ENCODE data around the gene COX20.

COX20 gene

DNA sequence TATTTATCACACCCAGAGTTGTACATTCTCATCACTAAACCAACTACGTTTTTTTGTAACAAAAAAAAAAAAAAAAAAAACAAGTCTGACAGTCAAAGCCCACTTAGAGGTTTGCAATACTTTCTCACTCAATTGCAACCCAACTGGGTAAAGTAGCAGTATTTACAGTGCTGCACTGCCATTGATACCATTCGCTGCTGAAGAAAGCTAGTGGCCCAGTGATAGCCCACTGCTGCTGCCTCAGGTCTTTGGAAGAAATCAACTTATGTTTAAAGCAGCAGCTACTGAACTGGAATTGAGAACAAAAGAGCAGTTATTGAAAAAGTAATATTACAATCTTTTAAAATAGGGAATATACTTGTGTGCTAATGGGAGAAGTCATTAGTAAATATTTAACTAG, 26.2 kb downstream of the COX20 start:
- DNase-seq, result no peak
- 16% methylated on average over 2 of the region's 2 CpGs for WGBS
- peak overlapping the region; percentile 96 for H3K9ac ChIP-seq (ENCODE audit: low read length)
- no peaks in the 10 kb centered on the region for H3K27me3 ChIP-seq (ENCODE audit: control insufficient read depth in 1 of 2, insufficient read depth in 1 of 2, low read length in 2 of 2)
- H3K18ac ChIP-seq (ENCODE audit: low read depth in 1 of 2, low read length in 2 of 2), result no peak overlapping the region
- H4K91ac ChIP-seq (ENCODE audit: low read length), result no peak overlapping the region
- no peaks in the 10 kb centered on the region for H3K9me3 ChIP-seq (ENCODE audit: control insufficient read depth, low read length)
- no peak overlapping the region for H3K23ac ChIP-seq (ENCODE audit: low read length in 2 of 2)
- H3K27ac ChIP-seq (ENCODE audit: low read length, poor library complexity, severe bottlenecking), result peak overlapping the region; percentile 11
- H2BK15ac ChIP-seq (ENCODE audit: low read depth, poor library complexity, severe bottlenecking), result no peak overlapping the region
- H2BK5ac ChIP-seq (ENCODE audit: low read depth, low read length, poor library complexity, severe bottlenecking), result no peak overlapping the region
- peak overlapping the region; percentile 18 to 91 for H3K4me3 ChIP-seq (ENCODE audit: insufficient read depth in 1 of 2, low read depth in 1 of 2, low read length in 2 of 2)
- H3K79me1 ChIP-seq (replicated peaks; ENCODE audit: low read length, poor library complexity, severe bottlenecking), result peaks cover 3% of the 10 kb centered on the region
- peak overlapping the region; percentile 69 for H3K4me2 ChIP-seq (ENCODE audit: low read length, poor library complexity, severe bottlenecking)
- H2AFZ ChIP-seq (ENCODE audit: low read depth, low read length), result no peak overlapping the region
- H2BK120ac ChIP-seq (ENCODE audit: low read depth, low read length), result no peak overlapping the region
- H3K14ac ChIP-seq (ENCODE audit: low read length in 2 of 2), result no peak overlapping the region
- H2BK12ac ChIP-seq (ENCODE audit: low read length in 2 of 2), result no peak overlapping the region
- no peak overlapping the region for H3K4ac ChIP-seq (ENCODE audit: low read depth in 1 of 2, low read length in 2 of 2)
- H3K36me3 ChIP-seq (ENCODE audit: control insufficient read depth in 1 of 2, insufficient read depth in 2 of 2, low read depth in 1 of 2, low read length in 2 of 2), result peaks cover 15 to 58% of the 10 kb centered on the region in 2 experiments
- H2AK5ac ChIP-seq (ENCODE audit: low read length, severe bottlenecking), result no peak overlapping the region
- H4K8ac ChIP-seq (ENCODE audit: low read length), result no peak overlapping the region
- peaks cover 6% of the 10 kb centered on the region for H3K4me1 ChIP-seq (ENCODE audit: control insufficient read depth, insufficient read depth, low read depth, low read length)

DNA sequence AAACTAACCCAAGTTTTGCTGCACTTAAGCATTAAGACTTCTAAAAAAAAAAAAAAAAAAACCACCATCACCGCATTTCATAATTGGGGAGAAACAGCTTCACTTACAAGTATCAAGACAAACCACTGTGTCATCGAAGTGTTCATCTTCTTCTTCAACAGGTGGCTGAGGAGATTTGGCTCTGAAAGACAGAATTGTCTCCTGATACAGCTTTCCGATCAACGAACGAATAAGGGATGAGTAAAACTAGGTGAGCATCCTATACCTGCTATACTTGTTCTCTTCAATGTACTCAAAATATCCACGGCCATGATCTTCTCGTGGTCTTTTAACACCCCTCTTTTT, 26.9 kb downstream of the COX20 start:
- H3K4me3 ChIP-seq (ENCODE audit: insufficient read depth in 1 of 2, low read depth in 1 of 2, low read length in 2 of 2), result peak overlapping the region; percentile 54 to 91
- H4K8ac ChIP-seq (ENCODE audit: low read length), result no peak overlapping the region
- H3K18ac ChIP-seq (ENCODE audit: low read depth in 1 of 2, low read length in 2 of 2), result peak overlapping the region in 1 of 2 experiments; percentile 24
- H3K4me2 ChIP-seq (ENCODE audit: low read length, poor library complexity, severe bottlenecking), result peak overlapping the region; percentile 75
- no peak overlapping the region for H2BK5ac ChIP-seq (ENCODE audit: low read depth, low read length, poor library complexity, severe bottlenecking)
- no peak overlapping the region for H2BK120ac ChIP-seq (ENCODE audit: low read depth, low read length)
- no peak overlapping the region for H4K91ac ChIP-seq (ENCODE audit: low read length)
- peak overlapping the region; percentile 96 for H3K9ac ChIP-seq (ENCODE audit: low read length)
- peaks cover under 1% of the 10 kb centered on the region for H3K79me1 ChIP-seq (replicated peaks; ENCODE audit: low read length, poor library complexity, severe bottlenecking)
- WGBS, result 0% methylated on average over 7 of the region's 7 CpGs
- no peaks in the 10 kb centered on the region for H3K27me3 ChIP-seq (ENCODE audit: control insufficient read depth in 1 of 2, insufficient read depth in 1 of 2, low read length in 2 of 2)
- H2AFZ ChIP-seq (ENCODE audit: low read depth, low read length), result no peak overlapping the region
- peaks cover 6% of the 10 kb centered on the region for H3K4me1 ChIP-seq (ENCODE audit: control insufficient read depth, insufficient read depth, low read depth, low read length)
- H3K14ac ChIP-seq (ENCODE audit: low read length in 2 of 2), result no peak overlapping the region
- no peak overlapping the region for H2AK5ac ChIP-seq (ENCODE audit: low read length, severe bottlenecking)
- peak overlapping the region; percentile 86 for H3K27ac ChIP-seq (ENCODE audit: low read length, poor library complexity, severe bottlenecking)
- no peak overlapping the region for H2BK15ac ChIP-seq (ENCODE audit: low read depth, poor library complexity, severe bottlenecking)
- H2BK12ac ChIP-seq (ENCODE audit: low read length in 2 of 2), result no peak overlapping the region
- H3K36me3 ChIP-seq (ENCODE audit: control insufficient read depth in 1 of 2, insufficient read depth in 2 of 2, low read depth in 1 of 2, low read length in 2 of 2), result peaks cover 11 to 51% of the 10 kb centered on the region in 2 experiments
- H3K4ac ChIP-seq (ENCODE audit: low read depth in 1 of 2, low read length in 2 of 2), result no peak overlapping the region
- no peaks in the 10 kb centered on the region for H3K9me3 ChIP-seq (ENCODE audit: control insufficient read depth, low read length)
- peak; percentile 57 for DNase-seq
- no peak overlapping the region for H3K23ac ChIP-seq (ENCODE audit: low read length in 2 of 2)

DNA sequence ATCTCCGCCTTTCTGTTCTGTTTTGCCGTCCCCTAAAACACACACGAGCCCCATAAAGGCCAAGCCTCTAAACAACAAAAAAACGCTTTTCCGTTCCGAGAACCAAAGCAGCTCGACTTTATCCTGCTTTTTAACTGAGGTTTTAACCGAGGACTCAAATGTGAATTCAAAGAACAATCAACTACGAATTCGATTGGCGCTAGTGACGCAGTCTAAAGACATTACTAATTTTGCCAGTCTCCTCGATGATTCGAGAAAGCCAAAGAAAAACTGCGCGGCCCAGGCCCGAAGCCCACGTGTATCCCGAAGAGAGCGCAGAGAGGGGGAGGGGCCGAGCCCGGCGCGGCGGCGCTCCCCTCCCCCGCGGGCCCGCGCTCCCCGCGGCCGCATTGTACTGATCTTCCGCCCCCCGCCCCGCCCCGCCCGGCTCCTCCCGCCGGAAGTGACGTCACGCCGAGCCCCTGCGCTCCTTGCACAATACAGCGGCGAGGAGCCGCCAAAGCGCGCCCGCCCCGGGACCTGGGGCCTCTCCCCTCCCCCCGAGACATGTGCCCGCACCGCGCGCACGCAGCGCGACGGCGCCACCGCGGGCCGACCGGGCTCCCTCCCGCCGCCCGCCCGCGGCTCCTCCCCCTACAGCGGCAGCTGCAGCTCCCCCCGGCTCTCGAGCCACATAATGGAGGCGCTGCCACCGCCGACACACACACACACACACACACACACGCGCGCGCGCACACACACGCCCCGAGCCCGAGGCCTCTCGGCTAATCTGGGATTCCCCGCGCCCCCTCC, 27.4 kb downstream of the COX20 start:
- Histone ChIP-seq H2AFZ (ENCODE audit: low read depth, low read length) (no peak overlapping the region), H3K9ac (ENCODE audit: low read length) (peak overlapping the region; percentile 100), H2BK120ac (ENCODE audit: low read depth, low read length) (peak overlapping the region; percentile 69), H2BK12ac (ENCODE audit: low read length in 2 of 2) (no peak overlapping the region), H2BK15ac (ENCODE audit: low read depth, poor library complexity, severe bottlenecking) (no peak overlapping the region), H3K79me1 (replicated peaks; ENCODE audit: low read length, poor library complexity, severe bottlenecking) (no peaks in the 10 kb centered on the region), H4K8ac (ENCODE audit: low read length) (no peak overlapping the region), H3K27me3 (ENCODE audit: control insufficient read depth in 1 of 2, insufficient read depth in 1 of 2, low read length in 2 of 2) (no peaks in the 10 kb centered on the region), H3K4me1 (ENCODE audit: control insufficient read depth, insufficient read depth, low read depth, low read length) (peaks cover 6% of the 10 kb centered on the region), H3K23ac (ENCODE audit: low read length in 2 of 2) (no peak overlapping the region), H4K91ac (ENCODE audit: low read length) (peak overlapping the region; percentile 15), H3K4me2 (ENCODE audit: low read length, poor library complexity, severe bottlenecking) (peak overlapping the region; percentile 75), H2AK5ac (ENCODE audit: low read length, severe bottlenecking) (no peak overlapping the region), H3K14ac (ENCODE audit: low read length in 2 of 2) (no peak overlapping the region), H3K4ac (ENCODE audit: low read depth in 1 of 2, low read length in 2 of 2) (peak overlapping the region in 1 of 2 experiments; percentile 100), H3K4me3 (ENCODE audit: insufficient read depth in 1 of 2, low read depth in 1 of 2, low read length in 2 of 2) (peak overlapping the region; percentile 98 to 99), H2BK5ac (ENCODE audit: low read depth, low read length, poor library complexity, severe bottlenecking) (peak overlapping the region; percentile 98), H3K27ac (ENCODE audit: low read length, poor library complexity, severe bottlenecking) (peak overlapping the region; percentile 86), H3K9me3 (ENCODE audit: control insufficient read depth, low read length) (no peaks in the 10 kb centered on the region), H3K36me3 (ENCODE audit: control insufficient read depth in 1 of 2, insufficient read depth in 2 of 2, low read depth in 1 of 2, low read length in 2 of 2) (peaks cover 11 to 45% of the 10 kb centered on the region in 2 experiments), H3K18ac (ENCODE audit: low read depth in 1 of 2, low read length in 2 of 2) (peak overlapping the region; percentile 100)
- WGBS, result under 1% methylated on average over 21 of the region's 87 CpGs
- DNase-seq, result peak; percentile 92

DNA sequence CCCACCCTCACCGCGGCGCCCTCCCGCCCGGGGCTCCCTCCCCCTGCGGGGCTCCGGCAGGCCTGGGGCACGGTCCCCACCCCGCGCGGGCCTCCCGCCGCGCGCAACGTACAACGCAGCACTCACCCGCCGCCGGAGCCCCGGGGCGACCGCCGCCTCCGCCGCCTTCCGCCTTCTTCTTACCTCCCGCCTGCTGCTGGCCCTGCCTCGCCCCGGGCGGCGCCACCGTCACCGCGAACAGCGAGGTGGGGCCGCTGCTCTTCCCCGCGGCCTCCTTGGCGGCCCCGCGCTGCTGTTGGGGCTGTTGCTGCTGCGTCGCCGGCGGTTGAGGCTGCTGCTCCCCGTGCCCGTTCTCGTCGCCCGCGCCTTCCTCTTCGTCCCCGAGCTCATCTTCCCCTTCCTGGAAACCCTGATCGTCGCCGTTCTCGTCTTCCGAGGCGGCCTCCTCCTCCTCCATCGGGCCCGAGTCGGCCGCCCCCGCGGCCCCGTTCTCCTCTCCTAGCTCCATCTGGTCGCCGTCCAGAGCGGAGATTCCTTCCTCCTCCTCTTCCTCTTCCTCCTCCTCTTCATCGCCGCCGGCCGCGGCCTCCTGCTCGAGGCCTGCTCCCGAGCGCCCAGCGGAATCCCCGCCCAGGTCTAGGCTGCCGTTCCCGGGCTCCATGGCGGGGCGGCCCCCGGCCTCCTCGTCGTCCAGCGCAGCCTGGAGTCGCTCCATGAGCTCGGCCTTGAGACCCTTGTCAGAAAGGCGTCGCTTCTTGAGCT, 28.2 kb downstream of the COX20 start:
- Histone ChIP-seq H3K14ac (ENCODE audit: low read length in 2 of 2) (peak overlapping the region; percentile 2 to 100), H3K4me2 (ENCODE audit: low read length, poor library complexity, severe bottlenecking) (peak overlapping the region; percentile 49), H2AFZ (ENCODE audit: low read depth, low read length) (peak overlapping the region; percentile 43), H3K27me3 (ENCODE audit: control insufficient read depth in 1 of 2, insufficient read depth in 1 of 2, low read length in 2 of 2) (no peaks in the 10 kb centered on the region), H3K4me3 (ENCODE audit: insufficient read depth in 1 of 2, low read depth in 1 of 2, low read length in 2 of 2) (peak overlapping the region; percentile 98 to 99), H2AK5ac (ENCODE audit: low read length, severe bottlenecking) (peak overlapping the region; percentile 74), H2BK12ac (ENCODE audit: low read length in 2 of 2) (peak overlapping the region; percentile 92 to 94), H3K9ac (ENCODE audit: low read length) (peak overlapping the region; percentile 100), H2BK5ac (ENCODE audit: low read depth, low read length, poor library complexity, severe bottlenecking) (peak overlapping the region; percentile 98), H3K79me1 (replicated peaks; ENCODE audit: low read length, poor library complexity, severe bottlenecking) (no peaks in the 10 kb centered on the region), H3K36me3 (ENCODE audit: control insufficient read depth in 1 of 2, insufficient read depth in 2 of 2, low read depth in 1 of 2, low read length in 2 of 2) (peaks cover 11 to 38% of the 10 kb centered on the region in 2 experiments), H3K9me3 (ENCODE audit: control insufficient read depth, low read length) (no peaks in the 10 kb centered on the region), H4K91ac (ENCODE audit: low read length) (peak overlapping the region; percentile 100), H3K27ac (ENCODE audit: low read length, poor library complexity, severe bottlenecking) (peak overlapping the region; percentile 94), H4K8ac (ENCODE audit: low read length) (peak overlapping the region; percentile 98), H3K23ac (ENCODE audit: low read length in 2 of 2) (peak overlapping the region; percentile 64 to 100), H3K4me1 (ENCODE audit: control insufficient read depth, insufficient read depth, low read depth, low read length) (peaks cover 6% of the 10 kb centered on the region), H3K4ac (ENCODE audit: low read depth in 1 of 2, low read length in 2 of 2) (peak overlapping the region; percentile 100), H3K18ac (ENCODE audit: low read depth in 1 of 2, low read length in 2 of 2) (peak overlapping the region; percentile 100), H2BK120ac (ENCODE audit: low read depth, low read length) (peak overlapping the region; percentile 69), H2BK15ac (ENCODE audit: low read depth, poor library complexity, severe bottlenecking) (peak overlapping the region; percentile 75)
- DNase-seq, result no peak
- WGBS, result under 1% methylated on average over 89 of the region's 92 CpGs

Measured in mesenchymal stem cell (in vitro differentiated cells and primary cell).